ENCODE measurements around the gene FGFR2.

GRCh38 chr10:121448766-121449421, 149.3 kb downstream of the FGFR2 start:
- TF ChIP-seq MYC (IDR thresholded peaks at IDR 0.05; ENCODE audit: low read depth, low read length) = no peak
- no peak for TF ChIP-seq CTCF (IDR thresholded peaks at IDR 0.05; ENCODE audit: extremely low read depth in 1 of 2, insufficient read depth in 1 of 2, low read depth in 1 of 2, low read length in 2 of 2)
- TF ChIP-seq EZH2 (IDR thresholded peaks at IDR 0.05; ENCODE audit: borderline replicate concordance, low read depth, low read length, severe bottlenecking) = no peak
- no peak for TF ChIP-seq POLR2A (IDR thresholded peaks at IDR 0.05; ENCODE audit: low read depth, low read length)
- TF ChIP-seq GATA2 (IDR thresholded peaks at IDR 0.05; ENCODE audit: insufficient read depth, insufficient read length, low read depth, low read length) = no peak
- no peak for TF ChIP-seq POLR2AphosphoS5 (IDR thresholded peaks at IDR 0.05; ENCODE audit: insufficient read depth, low read depth, low read length)
- no peak for TF ChIP-seq MAX (IDR thresholded peaks at IDR 0.05; ENCODE audit: insufficient read depth, insufficient read length)
